ENCODE results near the gene GPATCH4.
A peak's percentile ranks its signal among the peaks of the same experiment; 100 is the strongest.

The GPATCH4 gene

GRCh38 chr1:156627313-156627880 lies 26.1 kb upstream of the GPATCH4 start:
- Histone ChIP-seq H3K36me3 (ENCODE audit: insufficient read depth, insufficient read length, low read length) (no peaks in the 10 kb centered on the region), H3K9ac (ENCODE audit: insufficient read length, low read depth) (no peak overlapping the region), H3K4me1 (ENCODE audit: insufficient read depth, insufficient read length) (peaks cover 14% of the 10 kb centered on the region), H3K4me3 (ENCODE audit: insufficient read length, low read depth) (no peak overlapping the region), H3K27me3 (ENCODE audit: insufficient read depth, insufficient read length) (peaks cover 41% of the 10 kb centered on the region), H3K9me3 (ENCODE audit: insufficient read depth, low read length) (peaks cover 10% of the 10 kb centered on the region; the same call in 1 of the 2 replicates)
- DNase-seq (ENCODE audit: low read depth, low spot score), result no peak
- TF ChIP-seq SUZ12 (IDR thresholded peaks at IDR 0.05; ENCODE audit: extremely low read depth, insufficient read depth, insufficient read length) (no peak), ZNF274 (IDR thresholded peaks at IDR 0.05; ENCODE audit: low read depth, low read length) (no peak), YY1 (IDR thresholded peaks at IDR 0.05; ENCODE audit: insufficient read depth, insufficient read length) (no peak)

GRCh38 chr1:156626079-156626438 lies 24.8 kb upstream of the GPATCH4 start:
- TF ChIP-seq ZNF274 (IDR thresholded peaks at IDR 0.05; ENCODE audit: low read depth, low read length) (no peak), SUZ12 (IDR thresholded peaks at IDR 0.05; ENCODE audit: extremely low read depth, insufficient read depth, insufficient read length) (no peak), YY1 (IDR thresholded peaks at IDR 0.05; ENCODE audit: insufficient read depth, insufficient read length) (no peak)
- H3K9ac ChIP-seq (ENCODE audit: insufficient read length, low read depth), result no peak overlapping the region
- peaks cover 10% of the 10 kb centered on the region; the same call in 1 of the 2 replicates for H3K9me3 ChIP-seq (ENCODE audit: insufficient read depth, low read length)
- no peaks in the 10 kb centered on the region for H3K36me3 ChIP-seq (ENCODE audit: insufficient read depth, insufficient read length, low read length)
- H3K4me1 ChIP-seq (ENCODE audit: insufficient read depth, insufficient read length), result peaks cover 10% of the 10 kb centered on the region
- H3K4me3 ChIP-seq (ENCODE audit: insufficient read length, low read depth), result no peak overlapping the region
- peaks cover 47% of the 10 kb centered on the region for H3K27me3 ChIP-seq (ENCODE audit: insufficient read depth, insufficient read length)
- no peak for DNase-seq (ENCODE audit: low read depth, low spot score)

DNA sequence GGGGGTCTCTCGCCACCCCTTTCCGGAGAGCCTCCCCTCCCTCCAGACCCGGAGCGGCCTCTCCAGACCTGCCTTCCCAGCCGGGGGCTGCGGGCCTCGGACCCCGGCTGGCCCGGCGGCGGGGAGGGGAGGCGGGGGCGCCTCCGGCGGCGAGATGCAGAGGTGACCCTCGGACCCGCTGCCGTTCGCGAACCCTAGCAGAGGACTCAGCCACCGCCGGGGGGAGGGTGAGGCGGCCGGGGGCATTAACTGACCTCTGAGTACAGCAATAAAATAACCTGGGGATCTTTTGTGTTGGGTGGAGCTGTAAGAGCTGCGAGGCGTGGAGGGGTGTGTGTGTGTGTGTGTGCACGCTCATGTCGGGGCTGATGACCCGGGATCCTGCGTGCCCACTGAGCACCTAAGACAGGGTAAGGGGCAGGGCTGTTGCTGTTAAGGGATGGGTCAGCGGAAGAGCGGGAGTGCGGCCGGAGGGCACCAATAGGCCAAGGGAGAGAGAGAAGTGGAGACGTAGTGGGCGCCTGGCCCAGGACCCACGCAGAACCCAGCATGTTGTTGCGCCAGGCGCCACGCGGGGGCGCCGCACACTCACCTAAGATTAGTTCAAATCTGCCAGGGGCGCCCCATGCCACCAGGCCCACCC lies 24.3 kb upstream of the GPATCH4 start:
- H3K27me3 ChIP-seq (ENCODE audit: insufficient read depth, insufficient read length), result peaks cover 51% of the 10 kb centered on the region
- peak overlapping the region; percentile 63 for H3K4me3 ChIP-seq (ENCODE audit: insufficient read length, low read depth)

DNA sequence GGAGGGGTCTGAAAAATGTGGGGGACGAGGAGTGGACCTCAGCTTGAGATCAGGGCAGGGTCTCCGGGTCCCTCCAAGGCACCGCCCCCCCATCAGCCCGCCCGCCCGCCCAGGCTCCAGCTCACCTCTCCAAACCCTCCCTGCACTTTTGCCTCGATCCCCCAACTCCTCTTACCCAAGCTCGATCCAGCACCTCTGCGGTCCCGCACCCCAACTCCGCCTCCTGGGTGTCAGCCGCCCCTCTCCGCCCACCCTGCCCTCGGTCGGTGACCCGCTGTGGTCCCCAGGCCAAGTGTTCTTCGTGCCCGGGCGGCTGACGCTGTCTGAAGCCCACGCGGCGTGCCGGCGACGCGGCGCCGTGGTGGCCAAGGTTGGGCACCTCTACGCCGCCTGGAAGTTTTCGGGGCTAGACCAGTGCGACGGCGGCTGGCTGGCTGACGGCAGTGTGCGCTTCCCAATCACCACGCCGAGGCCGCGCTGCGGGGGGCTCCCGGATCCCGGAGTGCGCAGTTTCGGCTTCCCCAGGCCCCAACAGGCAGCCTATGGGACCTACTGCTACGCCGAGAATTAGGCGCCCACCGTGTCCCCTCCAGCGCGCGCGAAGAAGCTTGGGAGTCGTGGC lies 23.6 kb upstream of the GPATCH4 start:
- Histone ChIP-seq H3K27me3 (ENCODE audit: insufficient read depth, insufficient read length) (peaks cover 57% of the 10 kb centered on the region), H3K4me3 (ENCODE audit: insufficient read length, low read depth) (peak overlapping the region; percentile 63), H3K4me1 (ENCODE audit: insufficient read depth, insufficient read length) (peaks cover 10% of the 10 kb centered on the region), H3K36me3 (ENCODE audit: insufficient read depth, insufficient read length, low read length) (no peaks in the 10 kb centered on the region), H3K9ac (ENCODE audit: insufficient read length, low read depth) (peak overlapping the region; percentile 86), H3K9me3 (ENCODE audit: insufficient read depth, low read length) (peaks cover 10% of the 10 kb centered on the region; the same call in 1 of the 2 replicates)
- DNase-seq (ENCODE audit: low read depth, low spot score), result no peak
- TF ChIP-seq YY1 (IDR thresholded peaks at IDR 0.05; ENCODE audit: insufficient read depth, insufficient read length) (no peak), SUZ12 (IDR thresholded peaks at IDR 0.05; ENCODE audit: extremely low read depth, insufficient read depth, insufficient read length) (peak; percentile 10)

More for the DNA sequence above, 24.3 kb upstream of the GPATCH4 start:
- DNase-seq (ENCODE audit: low read depth, low spot score), result no peak
- Histone ChIP-seq H3K9ac (ENCODE audit: insufficient read length, low read depth) (peak overlapping the region; percentile 86), H3K4me1 (ENCODE audit: insufficient read depth, insufficient read length) (peaks cover 10% of the 10 kb centered on the region), H3K9me3 (ENCODE audit: insufficient read depth, low read length) (peaks cover 10% of the 10 kb centered on the region; the same call in 1 of the 2 replicates), H3K36me3 (ENCODE audit: insufficient read depth, insufficient read length, low read length) (no peaks in the 10 kb centered on the region)
- TF ChIP-seq SUZ12 (IDR thresholded peaks at IDR 0.05; ENCODE audit: extremely low read depth, insufficient read depth, insufficient read length), result no peak
- no peak for TF ChIP-seq YY1 (IDR thresholded peaks at IDR 0.05; ENCODE audit: insufficient read depth, insufficient read length)
- no peak for TF ChIP-seq ZNF274 (IDR thresholded peaks at IDR 0.05; ENCODE audit: low read depth, low read length)

GRCh38 chr1:156623946-156624813 lies 22.9 kb upstream of the GPATCH4 start:
- peaks cover 10% of the 10 kb centered on the region for H3K4me1 ChIP-seq (ENCODE audit: insufficient read depth, insufficient read length)
- peaks cover 63% of the 10 kb centered on the region for H3K27me3 ChIP-seq (ENCODE audit: insufficient read depth, insufficient read length)
- TF ChIP-seq SUZ12 (IDR thresholded peaks at IDR 0.05; ENCODE audit: extremely low read depth, insufficient read depth, insufficient read length), result peak; percentile 84
- TF ChIP-seq YY1 (IDR thresholded peaks at IDR 0.05; ENCODE audit: insufficient read depth, insufficient read length), result no peak
- TF ChIP-seq ZNF274 (IDR thresholded peaks at IDR 0.05; ENCODE audit: low read depth, low read length), result no peak
- peak overlapping the region; percentile 79 for H3K9ac ChIP-seq (ENCODE audit: insufficient read length, low read depth)
- peak; percentile 81 for DNase-seq (ENCODE audit: low read depth, low spot score)
- no peaks in the 10 kb centered on the region for H3K36me3 ChIP-seq (ENCODE audit: insufficient read depth, insufficient read length, low read length)
- H3K4me3 ChIP-seq (ENCODE audit: insufficient read length, low read depth), result peak overlapping the region; percentile 63
- H3K9me3 ChIP-seq (ENCODE audit: insufficient read depth, low read length), result peaks cover 10% of the 10 kb centered on the region; the same call in 1 of the 2 replicates

- H3K4me3 ChIP-seq (ENCODE audit: insufficient read length, low read depth), result no peak overlapping the region
- peaks cover 10% of the 10 kb centered on the region; the same call in 1 of the 2 replicates for H3K9me3 ChIP-seq (ENCODE audit: insufficient read depth, low read length)
- H3K9ac ChIP-seq (ENCODE audit: insufficient read length, low read depth), result no peak overlapping the region
- H3K4me1 ChIP-seq (ENCODE audit: insufficient read depth, insufficient read length), result peaks cover 10% of the 10 kb centered on the region
- H3K36me3 ChIP-seq (ENCODE audit: insufficient read depth, insufficient read length, low read length), result no peaks in the 10 kb centered on the region
- TF ChIP-seq ZNF274 (IDR thresholded peaks at IDR 0.05; ENCODE audit: low read depth, low read length) (no peak), SUZ12 (IDR thresholded peaks at IDR 0.05; ENCODE audit: extremely low read depth, insufficient read depth, insufficient read length) (no peak), YY1 (IDR thresholded peaks at IDR 0.05; ENCODE audit: insufficient read depth, insufficient read length) (no peak)
- H3K27me3 ChIP-seq (ENCODE audit: insufficient read depth, insufficient read length), result peaks cover 65% of the 10 kb centered on the region
- no peak for DNase-seq (ENCODE audit: low read depth, low spot score)
Measured at GRCh38 chr1:156622581-156623297, 21.5 kb upstream of the GPATCH4 start.
